K562 (cell line): Measurements from ENCODE around the gene PRDX4. TPM values are rescaled to one million over a fixed set of nuclear protein-coding genes. Genes with fewer than 3 reads are reported as not detected.
"Not testable (repeated sequence)": the region's sequence is repeated elsewhere in the genome, so short reads cannot be mapped to it uniquely, and the experiment has no call there.

Experiments
- ATAC-seq: fragments of 200-7000 bp; cut with Tn5 transposase; 3 replicates; pipeline ENCODE4 v1.9.1; 2020; ENCODE audit warnings: moderate library complexity
- BruUV-seq: library from RNA; stranded (reverse); fragments of 400-500 nt; replicated peaks from 2 replicates; lab custom pipeline; 2021; lab: Mats Ljungman, UMichigan
- CTCF ChIA-PET: fragments of 300-600 bp; formaldehyde crosslinking; extraction: SDS; loops from one replicate; lab custom pipeline; 2021; ENCODE audit warnings: low intra/inter-chr PET ratio; lab: Yijun Ruan, JAX
- POLR2A ChIA-PET: fragments of 300-600, 350-650 bp; sonication (Branson Sonifier 250); formaldehyde crosslinking; extraction: SDS; loops from one replicate; lab custom pipeline; 2021; ENCODE audit warnings: antibody characterized with exemption, inconsistent platforms; lab: Yijun Ruan, JAX
- DNase-seq, 4 experiments: peaks; one replicate each; pipeline versions ENCODE4 v3.0.0 to v3.0.0-alpha.2; 2011 to 2018; ENCODE audit warnings: low spot score in 3 of 4, mixed read lengths in 3 of 4; ENCODE audit errors: extremely low read depth in 1 of 4
- FAIRE-seq: peaks from 2 replicates; lab custom pipeline; 2011; peaks lifted over from hg19 to GRCh38; lab: Jason Lieb, UNC
- H2AFZ ChIP-seq: 2 replicates; pipeline ENCODE4 v1.6.0; 2011; ENCODE audit warnings: low read depth, low read length, control low read depth, inconsistent platforms
- H3K27ac ChIP-seq: fragments of 200-600 bp; 3 replicates; pipeline ENCODE4 v1.8.0; 2011; ENCODE audit warnings: low read depth, mild to moderate bottlenecking, control low read depth, inconsistent platforms, low read length, moderate library complexity, mixed read lengths; ENCODE audit errors: extremely low read depth
- H3K27me3 ChIP-seq, 2 experiments: fragments of 300-600 bp in 1 of 2; 2 replicates in 1 of 2; 3 replicates in 1 of 2; pipeline versions ENCODE4 v1.6.0 to v1.8.0; 2011; ENCODE audit warnings: inconsistent platforms in 2 of 2, low read length in 2 of 2, mild to moderate bottlenecking in 1 of 2, mixed read lengths in 1 of 2, moderate library complexity in 1 of 2; ENCODE audit not compliant: control insufficient read depth in 2 of 2, insufficient read depth in 2 of 2
- H3K36me3 ChIP-seq: fragments of 300-600 bp; 3 replicates; pipeline ENCODE4 v1.8.0; 2011; ENCODE audit warnings: mild to moderate bottlenecking, low read length, inconsistent platforms; ENCODE audit not compliant: control insufficient read depth, insufficient read depth
- H3K4me1 ChIP-seq, 2 experiments: fragments of 200-600 bp in 1 of 2; replicated peaks in 1 of 2; 2 replicates in 1 of 2; 3 replicates in 1 of 2; pipeline versions ENCODE4 v1.5.1 to v1.8.0; 2011; ENCODE audit warnings: inconsistent platforms in 2 of 2, low read length in 2 of 2, mild to moderate bottlenecking in 1 of 2, mixed read lengths in 1 of 2, moderate library complexity in 1 of 2; ENCODE audit not compliant: control insufficient read depth in 2 of 2, insufficient read depth in 2 of 2
- H3K4me2 ChIP-seq: 2 replicates; pipeline ENCODE4 v1.6.1; 2011; ENCODE audit warnings: low read length, control low read depth, inconsistent platforms, mixed read lengths; ENCODE audit not compliant: insufficient read depth
- H3K4me3 ChIP-seq: fragments of 200-600 bp; sonication (generic), shearing (Covaris generic); 2 replicates; pipeline ENCODE4 v1.5.1; 2016; ENCODE audit warnings: control low read depth, inconsistent platforms
- H3K79me2 ChIP-seq: fragments of 200-600 bp; 3 replicates; pipeline ENCODE4 v1.8.0; 2011; ENCODE audit warnings: low read length, inconsistent platforms; ENCODE audit not compliant: control insufficient read depth, insufficient read depth
- H3K9ac ChIP-seq, 2 experiments: 2 replicates each; pipeline versions ENCODE4 v1.6.0 to v1.6.1; 2011; ENCODE audit warnings: low read depth in 2 of 2, low read length in 2 of 2, control low read depth in 1 of 2, inconsistent platforms in 1 of 2, mild to moderate bottlenecking in 1 of 2, mixed read lengths in 1 of 2; ENCODE audit not compliant: insufficient read depth in 1 of 2
- H3K9me1 ChIP-seq: one replicate; pipeline ENCODE4 v1.6.0; 2011; ENCODE audit warnings: inconsistent platforms, mild to moderate bottlenecking, low read length, moderate library complexity; ENCODE audit not compliant: control insufficient read depth, insufficient read depth
- H3K9me3 ChIP-seq: replicated peaks from 2 replicates; pipeline ENCODE4 v1.5.1; 2011; ENCODE audit warnings: low read depth, low read length, inconsistent platforms; ENCODE audit not compliant: control insufficient read depth, insufficient read depth
- H4K20me1 ChIP-seq: replicated peaks from 2 replicates; pipeline ENCODE4 v1.6.1; 2011; ENCODE audit warnings: low read length, inconsistent platforms, mixed read lengths; ENCODE audit not compliant: control insufficient read depth, insufficient read depth
- CAMTA2 ChIP-seq: fragments of 250-450 bp; sonication (Bioruptor Pico); conservative IDR thresholded peaks from 2 replicates; pipeline ENCODE4 v1.5.1; 2022
- SPI1 ChIP-seq: IDR thresholded peaks from 2 replicates; pipeline ENCODE4 v1.6.1; 2011; ENCODE audit warnings: low read depth, low read length, control low read depth, borderline replicate concordance
- ZNF592 ChIP-seq: fragments of 450-650 bp; IDR thresholded peaks from 2 replicates; pipeline ENCODE4 v1.6.1; 2017; ENCODE audit warnings: antibody characterized with exemption, mild to moderate bottlenecking
- WGBS: fragments of 100-300 bp; shearing (Covaris generic); methylation state at CpG from one replicate; pipeline ENCODE4 v1.1.6; 2016; ENCODE audit warnings: low coverage, mixed read lengths; ENCODE audit not compliant: insufficient coverage; ENCODE audit errors: missing lambda C conversion rate; 5-methylcytosine and 5-hydroxymethylcytosine counted together
- in situ Hi-C: fragments of 300-500 bp; cut with MboI; formaldehyde crosslinking; loops from 4 replicates; pipeline ENCODE4 v1.15.0; 2018; ENCODE audit warnings: inconsistent platforms, mixed read lengths
- intact Hi-C: fragments of 100-400 bp; cut with micrococcal nuclease; formaldehyde crosslinking; loops from 2 replicates; pipeline ENCODE4 v1.14.2; 2022
- polyA plus RNA-seq, 8 experiments: library from polyadenylated mRNA; depleted of rRNA in 4 of 8; stranded (reverse) in 5 of 8; unstranded in 3 of 8; fragments of >200 nt; fragmentation: Nextera tagmentation in 2 of 8; fragmentation: Illumina TruSeq in 1 of 8; extraction: Ambion mirVana in 2 of 8; extraction: Trizol in 1 of 8; gene quantifications; 2 replicates each; pipeline versions ENCODE4 v1.2.1 to v1.2.3, GENCODE V29; 2011 to 2014; ENCODE audit warnings: inconsistent platforms in 1 of 8, missing spikeins in 1 of 8
- total RNA-seq, 7 experiments: library from RNA; depleted of rRNA in 6 of 7; stranded (reverse); fragments of >200 nt in 6 of 7; fragmentation: Illumina TruSeq in 2 of 7; extraction: Trizol in 2 of 7; gene quantifications; 2 replicates each; pipeline versions ENCODE4 v1.2.1 to v1.2.3, GENCODE V29; 2011 to 2021; ENCODE audit warnings: low replicate concordance in 1 of 7

The PRDX4 gene
- total and polyA plus RNA-seq, 9 of the 15 experiments (the other 6 are each of a cell fraction or from before 2014, with no cell fraction given) = 28.6 to 253 (median 153) TPM

- H3K9me3 ChIP-seq, H3K36me3 ChIP-seq, H3K27ac ChIP-seq, in situ Hi-C loops, H3K27me3 ChIP-seq, H3K9ac ChIP-seq, H3K79me2 ChIP-seq, H3K9me1 ChIP-seq, CTCF ChIA-PET, intact Hi-C loops, H3K4me1 ChIP-seq, ATAC-seq, DNase-seq, H4K20me1 ChIP-seq, POLR2A ChIA-PET, BruUV-seq, H3K4me3 ChIP-seq, FAIRE-seq, H3K4me2 ChIP-seq: not testable (repeated sequence)
- peak overlapping the region; percentile 68 for H2AFZ ChIP-seq
- WGBS = 40% methylated on average over 4 of the region's 8 CpGs
- peak; percentile 77; the same call in 1 of the 2 replicates for TF ChIP-seq SPI1
Observed at GRCh38 chrX:23660083-23660765, 7.1 kb upstream of the PRDX4 start.

GRCh38 chrX:23660766-23661132 lies 6.5 kb upstream of the PRDX4 start:
- ChIA-PET CTCF (no interaction called here), POLR2A (no interaction called here)
- 83% methylated on average over 2 of the region's 2 CpGs for WGBS

More at GRCh38 chrX:23660766-23661132, 6.5 kb upstream of the PRDX4 start:
- Histone ChIP-seq H3K9me3 (no peaks in the 10 kb centered on the region), H3K36me3 (no peaks in the 10 kb centered on the region), H3K79me2 (no peaks in the 10 kb centered on the region)
- TF ChIP-seq CAMTA2 (no peak), ZNF592 (peak; percentile 47; the same call in 1 of the 2 replicates)
- TF ChIP-seq, all 486 proteins: peak for 1
- intact Hi-C loops = no loop called here
- H3K27ac ChIP-seq = no peak overlapping the region
- H3K27me3 ChIP-seq = no peaks in the 10 kb centered on the region
- H3K4me2 ChIP-seq = no peak overlapping the region
- no TSS peak for BruUV-seq
- no peak for FAIRE-seq
- no peak overlapping the region for H3K4me3 ChIP-seq
- in situ Hi-C loops = no loop called here
- H3K9ac ChIP-seq = no peak overlapping the region
- H3K4me1 ChIP-seq = peaks cover 0 to 8% of the 10 kb centered on the region in 2 experiments; a peak in 3 of 5 replicates
- H2AFZ ChIP-seq = no peak overlapping the region
- H3K9me1 ChIP-seq = no peaks in the 10 kb centered on the region
- no peaks in the 10 kb centered on the region for H4K20me1 ChIP-seq
- DNase-seq = no peak
- ATAC-seq = no peak; the same call in 2 of the 3 replicates
